ENCODE measurements around the gene FOXN3. TPM values are rescaled to one million over a fixed set of nuclear protein-coding genes. Genes with fewer than 3 reads are reported as not detected.

Gene FOXN3
- total RNA-seq, 1 experiment from 2014 or later = 125 TPM

DNA sequence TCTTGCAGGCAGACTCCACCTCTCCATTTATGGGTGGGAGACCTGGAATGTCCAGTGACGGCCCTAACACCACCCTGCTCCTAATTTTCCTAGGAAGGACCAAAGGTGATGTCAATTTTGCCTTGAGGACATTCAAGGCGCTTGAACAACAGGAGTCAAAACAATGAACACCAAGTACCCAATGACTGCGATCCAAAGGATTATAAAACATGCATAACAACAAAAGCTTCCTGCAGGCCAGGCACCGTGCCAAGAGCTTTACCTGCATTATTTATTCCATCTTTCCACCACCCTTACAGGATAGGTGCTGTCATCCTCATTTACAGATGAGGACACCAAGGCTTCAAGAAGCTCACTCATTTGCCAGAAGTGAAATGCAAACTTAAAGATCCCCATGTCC lies 15.2 kb upstream of the FOXN3 start:
- Mint-ChIP-seq H3K9me3 (no peaks in the 10 kb centered on the region), H3K36me3 (ENCODE audit: insufficient read depth in 1 of 3, low read depth in 3 of 3) (peaks cover 6 to 11% (median 10%) of the 10 kb centered on the region in 3 experiments), H3K4me1 (peaks cover 54 to 58% of the 10 kb centered on the region in 2 experiments), H3K4me3 (no peak overlapping the region), H3K27me3 (ENCODE audit: low read depth) (no peaks in the 10 kb centered on the region), H3K27ac (peak overlapping the region in 2 of 3 experiments; percentile 15 to 51; a peak in 2 of 7 replicates)
- no peak overlapping the region for H2BK12ac ChIP-seq (ENCODE audit: insufficient read length, low read depth, low read length)
- no peak overlapping the region for H2BK20ac ChIP-seq (ENCODE audit: low read depth, low read length, poor library complexity, severe bottlenecking)
- H2BK120ac ChIP-seq (ENCODE audit: low read depth, low read length, poor library complexity, severe bottlenecking) = no peak overlapping the region
- no peaks in the 10 kb centered on the region for H3K27me3 ChIP-seq (ENCODE audit: insufficient read depth, low read length)
- no peak overlapping the region for H3K4ac ChIP-seq (ENCODE audit: low read depth, low read length)
- peaks cover 5% of the 10 kb centered on the region for H3K79me1 ChIP-seq (ENCODE audit: insufficient read depth, low read depth, low read length, poor library complexity, severe bottlenecking)
- H3K9me3 ChIP-seq (ENCODE audit: control insufficient read depth, low read depth, low read length) = no peaks in the 10 kb centered on the region
- no peak for DNase-seq
- H2AFZ ChIP-seq (ENCODE audit: low read length) = no peak overlapping the region
- H4K91ac ChIP-seq (ENCODE audit: insufficient read length, low read depth, low read length) = no peak overlapping the region
- no peak overlapping the region for H3K56ac ChIP-seq (ENCODE audit: insufficient read length, low read depth, low read length)
- no peak overlapping the region for H2BK15ac ChIP-seq (ENCODE audit: low read depth, low read length)
- no CpG with 5 or more reads among the region's 4 CpGs for WGBS (ENCODE audit: extremely low coverage, insufficient read length, low lambda C conversion rate)
- no peak overlapping the region for H3K18ac ChIP-seq (ENCODE audit: insufficient read length, low read depth, low read length)
- no peak overlapping the region for H3K23ac ChIP-seq (ENCODE audit: insufficient read length, low read depth, low read length)
- H3K4me2 ChIP-seq (ENCODE audit: insufficient read depth, insufficient read length, low read length) = no peak overlapping the region
- peaks cover 5% of the 10 kb centered on the region; the same call in 1 of the 2 replicates for H3K79me2 ChIP-seq (ENCODE audit: insufficient read depth, low read length)
- no peak overlapping the region for H4K5ac ChIP-seq (ENCODE audit: insufficient read length, low read depth, low read length)
- no peak overlapping the region for H3K27ac ChIP-seq (ENCODE audit: insufficient read length, low read depth, low read length)
- TF ChIP-seq, protein P1, sequence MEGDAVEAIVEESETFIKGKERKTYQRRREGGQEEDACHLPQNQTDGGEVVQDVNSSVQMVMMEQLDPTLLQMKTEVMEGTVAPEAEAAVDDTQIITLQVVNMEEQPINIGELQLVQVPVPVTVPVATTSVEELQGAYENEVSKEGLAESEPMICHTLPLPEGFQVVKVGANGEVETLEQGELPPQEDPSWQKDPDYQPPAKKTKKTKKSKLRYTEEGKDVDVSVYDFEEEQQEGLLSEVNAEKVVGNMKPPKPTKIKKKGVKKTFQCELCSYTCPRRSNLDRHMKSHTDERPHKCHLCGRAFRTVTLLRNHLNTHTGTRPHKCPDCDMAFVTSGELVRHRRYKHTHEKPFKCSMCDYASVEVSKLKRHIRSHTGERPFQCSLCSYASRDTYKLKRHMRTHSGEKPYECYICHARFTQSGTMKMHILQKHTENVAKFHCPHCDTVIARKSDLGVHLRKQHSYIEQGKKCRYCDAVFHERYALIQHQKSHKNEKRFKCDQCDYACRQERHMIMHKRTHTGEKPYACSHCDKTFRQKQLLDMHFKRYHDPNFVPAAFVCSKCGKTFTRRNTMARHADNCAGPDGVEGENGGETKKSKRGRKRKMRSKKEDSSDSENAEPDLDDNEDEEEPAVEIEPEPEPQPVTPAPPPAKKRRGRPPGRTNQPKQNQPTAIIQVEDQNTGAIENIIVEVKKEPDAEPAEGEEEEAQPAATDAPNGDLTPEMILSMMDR (conservative IDR thresholded peaks at IDR 0.05) = no peak
- no peak overlapping the region for H3T11ph ChIP-seq (ENCODE audit: low read length)
- peaks cover 11% of the 10 kb centered on the region for H3K4me1 ChIP-seq (ENCODE audit: insufficient read depth, low read length)
- no peak overlapping the region for H2BK5ac ChIP-seq (ENCODE audit: insufficient read length, low read length)
- H4K8ac ChIP-seq (replicated peaks; ENCODE audit: insufficient read length, low read depth, low read length) = no peak overlapping the region
- H3K9ac ChIP-seq (ENCODE audit: extremely low read depth, insufficient read length, low read length) = no peak overlapping the region
- no peak overlapping the region for H2AK5ac ChIP-seq (ENCODE audit: insufficient read length, low read length)
- no peaks in the 10 kb centered on the region for H4K20me1 ChIP-seq (ENCODE audit: control insufficient read depth, insufficient read depth, insufficient read length)
- H3K14ac ChIP-seq (ENCODE audit: insufficient read depth, low read length) = no peak overlapping the region
- no peaks in the 10 kb centered on the region for H3K23me2 ChIP-seq (ENCODE audit: insufficient read length, low read depth, low read length, poor library complexity, severe bottlenecking)
